ENCODE results near the gene EPHA2. TPM values are rescaled to one million over a fixed set of nuclear protein-coding genes. Genes with fewer than 3 reads are reported as not detected.

The EPHA2 gene
- total and polyA plus RNA-seq, 11 donors, result 5.6 to 34.7 (median 14.6) TPM

DNA sequence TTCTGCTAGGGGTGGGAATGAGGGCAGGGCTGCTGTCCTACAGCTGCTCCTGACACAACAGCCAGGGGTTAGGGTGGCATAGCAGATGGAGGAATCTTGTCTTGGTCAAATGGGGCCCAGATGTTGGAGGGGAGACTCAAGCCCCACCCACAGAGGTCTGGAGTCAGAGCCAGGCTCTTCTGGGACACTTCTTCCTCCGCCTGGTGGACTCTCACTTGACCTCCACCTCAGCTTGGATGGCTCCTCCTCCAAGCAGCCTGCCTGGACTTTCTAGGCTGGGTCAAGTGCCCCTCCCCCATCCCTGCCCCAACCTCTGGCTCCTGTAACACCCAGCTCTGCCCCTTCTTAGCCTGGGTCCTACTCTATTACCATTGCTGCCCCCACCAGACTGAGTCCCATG is 35.5 kb downstream of the EPHA2 start:
- no peak overlapping the region for H3K27ac ChIP-seq
- H3K27me3 ChIP-seq, result no peaks in the 10 kb centered on the region
- intact Hi-C loops (cut with DNase I), result loop anchor here in 1 of 10 donors (5.0 kb wide), 1 partner anchor 33 kb away; no protein-coding TSS in a partner anchor
- TF ChIP-seq POLR2A (IDR thresholded peaks at IDR 0.05), result no peak
- TF ChIP-seq, protein P1, sequence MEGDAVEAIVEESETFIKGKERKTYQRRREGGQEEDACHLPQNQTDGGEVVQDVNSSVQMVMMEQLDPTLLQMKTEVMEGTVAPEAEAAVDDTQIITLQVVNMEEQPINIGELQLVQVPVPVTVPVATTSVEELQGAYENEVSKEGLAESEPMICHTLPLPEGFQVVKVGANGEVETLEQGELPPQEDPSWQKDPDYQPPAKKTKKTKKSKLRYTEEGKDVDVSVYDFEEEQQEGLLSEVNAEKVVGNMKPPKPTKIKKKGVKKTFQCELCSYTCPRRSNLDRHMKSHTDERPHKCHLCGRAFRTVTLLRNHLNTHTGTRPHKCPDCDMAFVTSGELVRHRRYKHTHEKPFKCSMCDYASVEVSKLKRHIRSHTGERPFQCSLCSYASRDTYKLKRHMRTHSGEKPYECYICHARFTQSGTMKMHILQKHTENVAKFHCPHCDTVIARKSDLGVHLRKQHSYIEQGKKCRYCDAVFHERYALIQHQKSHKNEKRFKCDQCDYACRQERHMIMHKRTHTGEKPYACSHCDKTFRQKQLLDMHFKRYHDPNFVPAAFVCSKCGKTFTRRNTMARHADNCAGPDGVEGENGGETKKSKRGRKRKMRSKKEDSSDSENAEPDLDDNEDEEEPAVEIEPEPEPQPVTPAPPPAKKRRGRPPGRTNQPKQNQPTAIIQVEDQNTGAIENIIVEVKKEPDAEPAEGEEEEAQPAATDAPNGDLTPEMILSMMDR (IDR thresholded peaks at IDR 0.05), result no peak
- no peak overlapping the region for H3K4me3 ChIP-seq
- DNase-seq (peak in 3 of 5 donors; percentile 10 to 38 (median 29)), ATAC-seq (peak in 1 of 4 donors; percentile 9)
- H3K4me1 ChIP-seq, result peaks cover 0 to 13% (median 0%) of the 10 kb centered on the region in 12 donors
- no peaks in the 10 kb centered on the region for H3K9me3 ChIP-seq
- WGBS, 4 donors, result 68 to 96% (median 87%) methylated on average over 1 of the region's 1 CpG
- H3K36me3 ChIP-seq, result peaks cover 0 to 27% (median 19%) of the 10 kb centered on the region in 9 donors

DNA sequence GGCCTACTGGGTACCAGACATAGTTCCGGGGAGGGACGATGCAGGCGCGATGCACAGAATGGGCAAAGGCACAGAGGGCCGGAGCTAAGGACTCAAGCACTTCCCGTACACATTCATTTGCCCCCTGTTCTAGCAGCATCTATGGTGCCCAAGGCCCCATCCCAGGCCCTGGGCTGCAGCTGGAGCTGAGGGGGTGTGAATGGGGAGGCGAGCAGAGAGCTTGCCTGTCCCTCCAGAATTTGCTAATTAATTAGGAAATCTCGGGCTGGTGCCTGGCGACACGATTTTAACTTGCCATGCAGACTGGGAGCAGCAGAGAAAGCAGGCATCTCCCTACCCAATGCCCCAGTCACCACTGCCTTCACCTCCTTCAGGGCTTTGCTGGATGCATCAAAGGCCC is 35.9 kb downstream of the EPHA2 start:
- TF ChIP-seq, protein P1 (IDR thresholded peaks at IDR 0.05), result no peak
- no peak for TF ChIP-seq POLR2A (IDR thresholded peaks at IDR 0.05)
- no peaks in the 10 kb centered on the region for H3K27me3 ChIP-seq
- H3K27ac ChIP-seq, result no peak overlapping the region
- intact Hi-C loops (cut with DNase I), result loop anchor here in 1 of 10 donors (5.0 kb wide), 1 partner anchor 33 kb away; no protein-coding TSS in a partner anchor
- no peaks in the 10 kb centered on the region for H3K9me3 ChIP-seq
- 93 to 98% (median 94%) methylated on average over 9 to 10 of the region's 10 CpGs for WGBS, 4 donors
- peaks cover 0 to 22% (median 14%) of the 10 kb centered on the region in 9 donors for H3K36me3 ChIP-seq
- peaks cover 0 to 13% (median 0%) of the 10 kb centered on the region in 12 donors for H3K4me1 ChIP-seq
- no peak overlapping the region for H3K4me3 ChIP-seq
- peak in 2 of 5 donors; percentile 9 to 25 for DNase-seq
- ATAC-seq, result no peak

DNA sequence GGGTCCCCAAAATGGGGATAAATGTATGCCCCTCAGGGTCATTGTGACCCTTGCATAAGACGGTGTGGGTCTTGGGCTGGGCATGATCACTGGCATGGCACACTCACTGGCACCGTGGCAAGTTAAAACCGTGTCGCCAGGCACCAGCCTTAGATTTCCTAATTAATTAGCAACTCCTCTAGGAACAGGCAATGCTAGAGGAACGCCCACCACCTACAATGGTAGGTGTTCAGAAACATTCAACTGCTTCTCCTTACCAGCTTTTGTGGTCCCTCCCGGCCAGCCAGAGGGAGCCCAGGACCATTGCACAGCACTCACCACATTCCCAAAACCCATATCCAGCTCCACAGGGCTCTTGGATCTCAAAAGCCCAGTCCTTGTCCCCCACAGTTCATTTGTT is 36.4 kb downstream of the EPHA2 start:
- 92 to 97% (median 95%) methylated on average over 3 to 6 of the region's 6 CpGs for WGBS, 4 donors
- Histone ChIP-seq H3K9me3 (no peaks in the 10 kb centered on the region), H3K4me3 (no peak overlapping the region), H3K27me3 (no peaks in the 10 kb centered on the region), H3K4me1 (peaks cover 0 to 13% (median 0%) of the 10 kb centered on the region in 12 donors), H3K36me3 (peaks cover 0 to 17% (median 10%) of the 10 kb centered on the region in 9 donors), H3K27ac (no peak overlapping the region)
- TF ChIP-seq POLR2A (IDR thresholded peaks at IDR 0.05), result no peak
- TF ChIP-seq, protein P1 (IDR thresholded peaks at IDR 0.05), result no peak
- intact Hi-C loops (cut with DNase I), result no loop called here
- peak in 2 of 5 donors; percentile 13 to 47 for DNase-seq
- no peak for ATAC-seq

DNA sequence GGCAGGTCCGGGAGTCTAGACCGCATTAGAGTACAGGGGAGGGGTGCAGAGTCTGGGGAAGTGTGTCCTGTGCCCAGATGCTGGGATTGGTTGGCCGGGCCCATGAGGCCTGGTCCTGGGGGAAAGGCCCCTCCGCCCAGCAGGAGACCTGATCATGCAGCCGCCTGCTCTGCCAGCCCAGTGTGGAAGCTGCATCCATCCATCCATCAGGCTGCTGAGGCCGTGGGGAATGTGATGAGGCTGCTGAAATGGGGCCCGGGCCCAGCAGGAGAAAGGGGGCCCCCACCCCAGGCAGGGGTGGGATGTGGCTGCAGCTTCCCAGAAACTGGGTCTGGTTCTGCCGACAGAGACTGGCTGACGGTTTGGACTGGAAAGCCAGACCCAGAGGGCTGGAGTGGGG is 37.2 kb downstream of the EPHA2 start:
- H3K9me3 ChIP-seq, result no peaks in the 10 kb centered on the region
- H3K4me1 ChIP-seq, result peaks cover 0 to 13% (median 0%) of the 10 kb centered on the region in 12 donors
- H3K27ac ChIP-seq, result no peak overlapping the region
- ATAC-seq (no peak), DNase-seq (peak in 3 of 5 donors; percentile 13 to 46 (median 22))
- TF ChIP-seq, protein P1 (IDR thresholded peaks at IDR 0.05), result no peak
- TF ChIP-seq POLR2A (IDR thresholded peaks at IDR 0.05), result no peak
- peaks cover 0 to 10% (median 2%) of the 10 kb centered on the region in 9 donors for H3K36me3 ChIP-seq
- H3K4me3 ChIP-seq, result no peak overlapping the region
- WGBS, 4 donors, result 73 to 80% (median 78%) methylated on average over 9 of the region's 9 CpGs
- H3K27me3 ChIP-seq, result no peaks in the 10 kb centered on the region
- intact Hi-C loops (cut with DNase I), result no loop called here
